Pancreas (tissue), 10 donors: Measurements from ENCODE around the gene PKHD1. TPM values are rescaled to one million over a fixed set of nuclear protein-coding genes. Genes with fewer than 3 reads are reported as not detected.

ENCODE experiments used
- ATAC-seq, 4 donors: fragments of 200-7000 bp; cut with Tn5 transposase; one replicate each; pipeline versions ENCODE4 v1.8.0 to v1.9.1; 2020; ENCODE audit warnings: mild to moderate bottlenecking in 4 of 4, moderate library complexity in 4 of 4
- DNase-seq, 6 donors: peaks; one replicate each; pipeline ENCODE4 v3.0.0-alpha.2; 2020
- FAIRE-seq: peaks from 2 replicates; lab custom pipeline; 2012; peaks lifted over from hg19 to GRCh38; lab: Jason Lieb, UNC
- H3K27ac ChIP-seq, 4 donors: fragments of 200-600 bp; sonication (generic); 1 replicate in 3 of 4; 2 replicates in 1 of 4; pipeline versions ENCODE4 v1.5.0 to v1.8.0; 2020
- H3K27me3 ChIP-seq, 4 donors: fragments of 200-600 bp; one replicate each; pipeline ENCODE4 v1.8.0; 2021
- H3K36me3 ChIP-seq, 3 donors: fragments of 200-600 bp; sonication (generic) in 1 of 3; one replicate each; pipeline versions ENCODE4 v1.5.0 to v1.8.0; 2020 to 2021
- H3K4me1 ChIP-seq, 3 donors: fragments of 200-600 bp; one replicate each; pipeline ENCODE4 v1.8.0; 2021
- H3K4me3 ChIP-seq, 4 donors: fragments of 200-600 bp; sonication (generic) in 2 of 4; one replicate each; pipeline versions ENCODE4 v1.5.0 to v1.8.0; 2020 to 2021
- H3K9me3 ChIP-seq, 4 donors: fragments of 200-600 bp; one replicate each; pipeline ENCODE4 v1.8.0; 2021
- WGBS, 2 donors: extraction: QIAGEN DNeasy Blood & Tissue Kit; methylation state at CpG; one replicate each; pipeline ENCODE4 v1.1.7; 2013; 5-methylcytosine and 5-hydroxymethylcytosine counted together
- intact Hi-C, 3 donors: fragments of 100-400 bp; cut with DNase I; formaldehyde crosslinking; loops; one replicate each; pipeline versions ENCODE4 v1.11.1 to v1.14.2; 2022
- polyA plus RNA-seq, 2 donors: library from polyadenylated mRNA; stranded (reverse); fragments of 200-250 nt; gene quantifications; one replicate each; pipeline ENCODE4 v1.2.3, GENCODE V29; 2013
- total RNA-seq, 6 donors: library from RNA; stranded (reverse); fragmentation: NEBNext Ultra II Directional in 4 of 6; extraction: Animal tissue kit (Norgen Biotek cat#: 25700) in 4 of 6; gene quantifications; one replicate each; pipeline versions ENCODE4 v1.2.1 to v1.2.4, GENCODE V29; 2021 to 2023
- TF ChIP-seq, protein P1 (sequence below), 4 donors: fragments of 200-600 bp; sonication (generic) in 3 of 4; IDR thresholded peaks; one replicate each; pipeline versions ENCODE4 v1.5.0 to v1.8.0; 2021; ENCODE audit warnings: antibody characterized with exemption in 4 of 4
- donor health status: healthy with polysubstance abuse.
- donor health status: DM: no; HTN: no; CAD: no; lungs with moderate emphysema.
- donor health status: DM: no; HTN: no; CAD: no.
- donor health status: control.
- donor health status: control.
- donor health status: Bipolar disorder and iron deficiency.
- donor health status: DM: yes; HTN: yes; CAD: no.
- donor health status: DM: no; HTN: no; CAD: no.
- donor health status: DM: no; HTN: no; CAD: no.
- donor health status: DM: yes; HTN: yes; CAD: no.

The PKHD1 gene
- total and polyA plus RNA-seq, 8 donors = 6.4 to 33.0 (median 16.3) TPM

DNA sequence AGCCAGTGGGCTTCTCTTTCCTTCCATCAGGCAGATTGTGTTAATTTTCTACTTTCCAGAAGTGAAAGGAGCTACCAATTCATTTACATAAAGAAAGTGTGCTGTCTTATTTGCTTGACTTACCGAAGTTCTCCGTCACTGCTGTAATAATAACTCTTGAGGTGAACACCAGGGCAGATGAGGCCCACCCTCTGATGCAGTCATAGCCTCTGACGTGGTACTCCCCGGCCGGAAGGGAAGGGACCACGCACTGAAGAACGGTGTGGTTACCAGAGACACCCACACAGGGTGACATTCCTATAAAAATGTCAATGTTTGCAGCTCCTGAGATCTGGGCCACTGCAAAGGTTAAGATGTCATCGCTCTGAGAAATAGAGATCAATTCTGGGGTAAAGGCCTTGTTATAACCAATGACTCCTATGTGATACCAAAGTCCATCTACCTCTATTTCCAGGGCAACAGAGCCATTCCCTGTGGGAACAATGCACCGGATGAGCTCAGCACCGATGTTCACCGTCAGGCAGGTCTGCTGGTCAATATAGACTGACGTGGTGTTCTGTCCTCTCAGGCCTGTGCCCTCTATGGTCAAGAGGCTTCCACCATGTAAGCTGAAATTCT, 62.9 kb downstream of the PKHD1 start:
- FAIRE-seq (no peak), ATAC-seq (no peak), DNase-seq (no peak)
- Histone ChIP-seq H3K9me3 (no peaks in the 10 kb centered on the region), H3K4me1 (no peaks in the 10 kb centered on the region), H3K27me3 (no peaks in the 10 kb centered on the region), H3K36me3 (no peaks in the 10 kb centered on the region), H3K27ac (no peak overlapping the region), H3K4me3 (no peak overlapping the region)
- 76 to 78% methylated on average over 12 of the region's 12 CpGs for WGBS, 2 donors
- intact Hi-C loops = no loop called here
- TF ChIP-seq, protein P1, sequence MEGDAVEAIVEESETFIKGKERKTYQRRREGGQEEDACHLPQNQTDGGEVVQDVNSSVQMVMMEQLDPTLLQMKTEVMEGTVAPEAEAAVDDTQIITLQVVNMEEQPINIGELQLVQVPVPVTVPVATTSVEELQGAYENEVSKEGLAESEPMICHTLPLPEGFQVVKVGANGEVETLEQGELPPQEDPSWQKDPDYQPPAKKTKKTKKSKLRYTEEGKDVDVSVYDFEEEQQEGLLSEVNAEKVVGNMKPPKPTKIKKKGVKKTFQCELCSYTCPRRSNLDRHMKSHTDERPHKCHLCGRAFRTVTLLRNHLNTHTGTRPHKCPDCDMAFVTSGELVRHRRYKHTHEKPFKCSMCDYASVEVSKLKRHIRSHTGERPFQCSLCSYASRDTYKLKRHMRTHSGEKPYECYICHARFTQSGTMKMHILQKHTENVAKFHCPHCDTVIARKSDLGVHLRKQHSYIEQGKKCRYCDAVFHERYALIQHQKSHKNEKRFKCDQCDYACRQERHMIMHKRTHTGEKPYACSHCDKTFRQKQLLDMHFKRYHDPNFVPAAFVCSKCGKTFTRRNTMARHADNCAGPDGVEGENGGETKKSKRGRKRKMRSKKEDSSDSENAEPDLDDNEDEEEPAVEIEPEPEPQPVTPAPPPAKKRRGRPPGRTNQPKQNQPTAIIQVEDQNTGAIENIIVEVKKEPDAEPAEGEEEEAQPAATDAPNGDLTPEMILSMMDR (IDR thresholded peaks at IDR 0.05) = no peak

DNA sequence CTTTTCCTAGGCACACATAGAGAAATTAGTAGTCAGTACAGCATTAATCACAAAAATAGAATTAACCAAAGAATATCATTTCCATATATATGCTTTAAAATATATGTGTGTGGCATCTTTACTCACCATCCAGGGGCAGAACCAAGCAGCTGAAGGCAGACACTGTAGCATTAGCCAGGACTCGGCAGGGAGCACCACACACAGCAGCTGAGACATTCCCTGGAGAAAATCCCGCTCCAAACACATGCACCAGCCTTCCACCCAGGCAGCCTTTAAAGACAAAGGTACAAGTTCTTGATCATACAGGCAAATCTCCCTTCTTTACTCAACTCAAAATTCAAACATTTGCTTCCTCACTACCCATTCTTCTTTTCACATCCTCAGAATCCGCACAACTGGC, 64.7 kb downstream of the PKHD1 start:
- Histone ChIP-seq H3K4me3 (no peak overlapping the region), H3K27me3 (no peaks in the 10 kb centered on the region), H3K4me1 (no peaks in the 10 kb centered on the region), H3K36me3 (no peaks in the 10 kb centered on the region), H3K9me3 (no peaks in the 10 kb centered on the region), H3K27ac (no peak overlapping the region)
- TF ChIP-seq, protein P1 (IDR thresholded peaks at IDR 0.05) = no peak
- WGBS, 2 donors = 52 to 74% methylated on average over 3 of the region's 3 CpGs
- no peak for DNase-seq
- ATAC-seq = no peak
- intact Hi-C loops = no loop called here
- FAIRE-seq = no peak

DNA sequence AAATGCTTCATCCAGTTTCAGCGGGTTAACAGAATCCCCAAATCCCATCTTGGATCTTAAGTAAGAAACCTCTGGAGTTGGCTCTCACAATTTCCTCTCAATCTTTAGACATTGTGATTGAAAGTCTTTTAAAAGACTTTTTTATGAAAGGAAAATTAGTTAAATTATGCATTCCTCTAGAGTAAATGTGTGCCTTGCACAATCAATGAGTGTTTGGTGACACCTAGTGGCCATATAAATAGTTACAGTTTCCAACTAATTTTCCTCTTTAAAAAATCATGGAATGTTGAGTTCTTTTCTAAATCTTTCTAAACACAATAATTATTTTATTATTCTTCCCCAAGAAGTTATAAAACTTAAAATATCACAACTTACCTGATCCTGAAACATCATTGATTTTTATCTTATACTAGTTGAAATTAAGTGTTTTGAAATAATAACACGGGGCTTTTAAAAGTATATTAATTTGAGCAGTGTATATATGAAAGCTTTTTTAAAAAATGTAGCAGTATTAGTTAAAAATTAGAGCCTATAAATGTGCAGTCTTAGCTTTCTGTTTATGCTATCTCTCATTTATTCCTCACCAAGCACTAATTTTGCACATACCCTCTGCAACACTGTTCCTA, 66.4 kb downstream of the PKHD1 start:
- FAIRE-seq (peak; percentile 98), DNase-seq (no peak), ATAC-seq (peak; percentile 42 to 66 (median 61))
- 89 to 95% methylated on average over 2 of the region's 2 CpGs for WGBS, 2 donors
- Histone ChIP-seq H3K4me3 (no peak overlapping the region), H3K4me1 (no peaks in the 10 kb centered on the region), H3K9me3 (no peaks in the 10 kb centered on the region), H3K27ac (no peak overlapping the region), H3K36me3 (peaks cover 0 to 4% (median 0%) of the 10 kb centered on the region in 3 donors), H3K27me3 (no peaks in the 10 kb centered on the region)
- intact Hi-C loops = no loop called here
- TF ChIP-seq, protein P1 (IDR thresholded peaks at IDR 0.05) = peak; percentile 51 to 77 (median 70)

DNA sequence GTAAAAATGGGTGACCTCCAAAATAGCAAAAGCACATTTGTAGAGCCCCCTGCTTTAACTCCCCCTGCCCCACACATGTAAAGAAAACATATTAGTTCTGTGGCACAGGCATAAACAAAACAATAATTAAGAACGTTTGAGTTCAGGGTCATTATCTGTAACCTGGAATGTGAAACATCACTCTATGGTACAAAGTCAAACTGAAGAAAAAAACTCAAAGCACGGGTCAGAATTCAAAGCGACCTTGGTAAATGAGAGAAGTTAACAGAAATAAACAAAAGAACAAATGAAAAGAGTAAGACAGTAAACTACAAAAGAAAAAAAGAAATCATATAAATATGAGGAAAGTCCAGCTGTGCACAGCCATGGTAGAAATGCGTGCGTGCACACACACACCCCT, 67.5 kb downstream of the PKHD1 start:
- H3K27me3 ChIP-seq = no peaks in the 10 kb centered on the region
- 43 to 53% methylated on average over 5 of the region's 5 CpGs for WGBS, 2 donors
- DNase-seq (no peak), FAIRE-seq (no peak), ATAC-seq (no peak)
- no peaks in the 10 kb centered on the region for H3K9me3 ChIP-seq
- H3K27ac ChIP-seq = peak overlapping the region in 1 of 4 donors; percentile 4
- no peaks in the 10 kb centered on the region for H3K4me1 ChIP-seq
- H3K36me3 ChIP-seq = peaks cover 0 to 9% (median 0%) of the 10 kb centered on the region in 3 donors
- intact Hi-C loops = loop anchor here in 1 of 3 donors (10.0 kb wide), 1 partner anchor 165 kb away; no protein-coding TSS in a partner anchor
- TF ChIP-seq, protein P1 (IDR thresholded peaks at IDR 0.05) = no peak
- no peak overlapping the region for H3K4me3 ChIP-seq

DNA sequence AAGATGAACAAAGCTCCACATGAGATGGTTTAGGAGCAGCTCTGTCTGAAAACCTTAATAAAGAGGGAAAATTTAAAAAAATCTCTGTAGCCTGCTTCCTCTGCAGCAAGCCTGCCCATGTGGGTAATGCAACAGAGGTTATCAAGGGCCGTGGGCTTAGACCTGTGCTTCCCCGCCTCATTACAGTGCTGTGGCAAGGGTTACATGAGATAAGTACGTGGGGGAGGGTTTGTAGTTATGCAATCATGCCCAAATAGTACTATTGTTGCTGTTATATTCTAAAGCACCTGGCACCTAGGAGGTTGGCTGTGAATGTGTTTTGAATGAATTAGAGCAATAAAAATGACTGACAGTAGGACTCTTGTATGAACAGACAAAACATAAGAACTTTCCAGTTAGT, 68.3 kb downstream of the PKHD1 start:
- TF ChIP-seq, protein P1 (IDR thresholded peaks at IDR 0.05) = no peak
- no peaks in the 10 kb centered on the region for H3K4me1 ChIP-seq
- WGBS, 2 donors = 30 to 38% methylated on average over 3 of the region's 3 CpGs
- H3K27me3 ChIP-seq = no peaks in the 10 kb centered on the region
- no peak overlapping the region for H3K4me3 ChIP-seq
- ATAC-seq (peak in 3 of 4 donors; percentile 26 to 67 (median 54)), FAIRE-seq (no peak), DNase-seq (no peak)
- no peak overlapping the region for H3K27ac ChIP-seq
- intact Hi-C loops = loop anchor here in 1 of 3 donors (10.0 kb wide), 1 partner anchor 164 kb away; no protein-coding TSS in a partner anchor
- H3K9me3 ChIP-seq = no peaks in the 10 kb centered on the region
- H3K36me3 ChIP-seq = peaks cover 0 to 9% (median 0%) of the 10 kb centered on the region in 3 donors
